ENCODE data around the gene MDH1B.
A peak's percentile ranks its signal among the peaks of the same experiment; 100 is the strongest.

DNA sequence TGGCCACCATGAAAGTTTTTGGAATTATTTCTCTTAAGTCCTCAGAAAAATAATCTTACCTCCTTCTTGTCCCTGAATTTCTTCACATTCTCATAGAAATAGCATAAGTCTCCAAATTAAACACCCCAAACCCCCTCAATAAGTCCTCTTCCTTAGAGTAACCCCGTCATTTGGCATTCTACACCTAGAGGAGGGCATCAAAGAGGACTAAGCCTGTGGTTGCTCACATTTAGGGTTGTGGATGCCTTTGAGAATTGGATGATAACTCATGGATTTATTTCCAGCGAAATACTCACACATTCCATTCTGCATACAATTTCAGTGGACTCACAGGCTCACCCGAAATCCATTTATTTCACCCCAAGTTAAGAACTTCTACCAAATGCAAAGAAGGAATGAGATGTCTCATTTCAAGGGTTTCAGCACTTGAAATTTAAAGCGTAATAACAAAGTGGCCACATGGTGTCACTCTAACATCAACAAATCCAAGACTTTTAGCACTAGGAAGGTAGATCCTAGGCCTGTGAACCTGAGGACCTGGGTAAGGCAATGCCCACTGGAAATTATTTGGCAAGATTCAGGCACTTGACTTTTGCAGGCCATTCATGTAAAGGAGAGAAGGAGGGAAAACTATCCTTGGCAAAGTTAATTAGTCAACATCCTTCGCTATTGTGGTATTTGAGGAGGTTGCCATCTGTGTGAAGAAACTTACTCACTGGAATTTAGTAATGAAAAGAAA is 71.6 kb downstream of the MDH1B start:
- TF ChIP-seq, protein P1, sequence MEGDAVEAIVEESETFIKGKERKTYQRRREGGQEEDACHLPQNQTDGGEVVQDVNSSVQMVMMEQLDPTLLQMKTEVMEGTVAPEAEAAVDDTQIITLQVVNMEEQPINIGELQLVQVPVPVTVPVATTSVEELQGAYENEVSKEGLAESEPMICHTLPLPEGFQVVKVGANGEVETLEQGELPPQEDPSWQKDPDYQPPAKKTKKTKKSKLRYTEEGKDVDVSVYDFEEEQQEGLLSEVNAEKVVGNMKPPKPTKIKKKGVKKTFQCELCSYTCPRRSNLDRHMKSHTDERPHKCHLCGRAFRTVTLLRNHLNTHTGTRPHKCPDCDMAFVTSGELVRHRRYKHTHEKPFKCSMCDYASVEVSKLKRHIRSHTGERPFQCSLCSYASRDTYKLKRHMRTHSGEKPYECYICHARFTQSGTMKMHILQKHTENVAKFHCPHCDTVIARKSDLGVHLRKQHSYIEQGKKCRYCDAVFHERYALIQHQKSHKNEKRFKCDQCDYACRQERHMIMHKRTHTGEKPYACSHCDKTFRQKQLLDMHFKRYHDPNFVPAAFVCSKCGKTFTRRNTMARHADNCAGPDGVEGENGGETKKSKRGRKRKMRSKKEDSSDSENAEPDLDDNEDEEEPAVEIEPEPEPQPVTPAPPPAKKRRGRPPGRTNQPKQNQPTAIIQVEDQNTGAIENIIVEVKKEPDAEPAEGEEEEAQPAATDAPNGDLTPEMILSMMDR (IDR thresholded peaks at IDR 0.05): peak; percentile 55 to 72 (median 70)
- no peak for TF ChIP-seq POLR2A (IDR thresholded peaks at IDR 0.05)

Measured in right lobe of liver (tissue), 4 donors.